ENCODE measurements around the gene PTGR2.
"Not testable (repeated sequence)": the region's sequence is repeated elsewhere in the genome, so short reads cannot be mapped to it uniquely, and the experiment has no call there.

The PTGR2 gene

GRCh38 chr14:73842201-73842600, 9.4 kb upstream of the PTGR2 start:
- Histone ChIP-seq H3K4me3 (ENCODE audit: low read length) (no peak overlapping the region), H3K36me3 (ENCODE audit: control insufficient read depth, insufficient read depth, low read length) (no peaks in the 10 kb centered on the region), H3K4me1 (ENCODE audit: control insufficient read depth, insufficient read depth, low read length) (no peaks in the 10 kb centered on the region), H3K27ac (ENCODE audit: low read depth, low read length) (no peak overlapping the region), H3K27me3 (ENCODE audit: control insufficient read depth, insufficient read depth, low read length) (no peaks in the 10 kb centered on the region), H3K9ac (ENCODE audit: low read length) (no peak overlapping the region)

DNA sequence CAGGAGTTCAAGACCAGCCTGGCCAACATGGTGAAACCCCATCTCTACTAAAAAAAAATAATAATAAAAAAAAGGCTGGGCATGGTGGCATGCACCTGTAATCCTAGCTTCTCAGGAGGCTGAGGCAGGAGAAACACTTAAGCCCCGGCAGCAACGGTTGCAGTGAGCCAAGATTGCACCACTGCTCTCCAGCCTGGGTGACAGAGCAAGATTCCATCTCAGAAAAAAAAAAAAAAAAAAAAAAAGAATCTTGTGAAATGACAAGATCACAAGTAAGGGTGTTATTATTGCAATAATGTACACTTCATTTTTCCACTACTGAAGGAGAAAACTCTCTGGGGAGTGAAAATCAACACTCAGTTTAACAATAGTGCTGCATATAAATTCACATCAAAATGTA, 8.8 kb upstream of the PTGR2 start:
- H3K4me3 ChIP-seq (ENCODE audit: low read length), result no peak overlapping the region

GRCh38 chr14:73843296-73843695, 8.3 kb upstream of the PTGR2 start:
- H3K4me1 ChIP-seq (ENCODE audit: control insufficient read depth, insufficient read depth, low read length), result no peaks in the 10 kb centered on the region
- no peak overlapping the region for H3K27ac ChIP-seq (ENCODE audit: low read depth, low read length)
- H3K27me3 ChIP-seq (ENCODE audit: control insufficient read depth, insufficient read depth, low read length), result no peaks in the 10 kb centered on the region
- H3K9ac ChIP-seq (ENCODE audit: low read length), result no peak overlapping the region
- H3K4me3 ChIP-seq (ENCODE audit: low read length), result no peak overlapping the region
- H3K36me3 ChIP-seq (ENCODE audit: control insufficient read depth, insufficient read depth, low read length), result no peaks in the 10 kb centered on the region

More for the DNA sequence above, 8.8 kb upstream of the PTGR2 start:
- no peak overlapping the region for H3K9ac ChIP-seq (ENCODE audit: low read length)
- H3K36me3 ChIP-seq (ENCODE audit: control insufficient read depth, insufficient read depth, low read length), result no peaks in the 10 kb centered on the region
- no peaks in the 10 kb centered on the region for H3K27me3 ChIP-seq (ENCODE audit: control insufficient read depth, insufficient read depth, low read length)
- no peaks in the 10 kb centered on the region for H3K4me1 ChIP-seq (ENCODE audit: control insufficient read depth, insufficient read depth, low read length)
- H3K27ac ChIP-seq (ENCODE audit: low read depth, low read length), result no peak overlapping the region

GRCh38 chr14:73846947-73847346, 4.7 kb upstream of the PTGR2 start:
- Histone ChIP-seq H3K36me3 (ENCODE audit: control insufficient read depth, insufficient read depth, low read length) (no peaks in the 10 kb centered on the region), H3K27ac (ENCODE audit: low read depth, low read length) (no peak overlapping the region), H3K9ac (ENCODE audit: low read length) (no peak overlapping the region), H3K4me3 (ENCODE audit: low read length) (no peak overlapping the region), H3K4me1 (ENCODE audit: control insufficient read depth, insufficient read depth, low read length) (no peaks in the 10 kb centered on the region), H3K27me3 (ENCODE audit: control insufficient read depth, insufficient read depth, low read length) (no peaks in the 10 kb centered on the region)

- Histone ChIP-seq H3K27ac (ENCODE audit: low read depth, low read length) (peak overlapping the region; percentile 90), H3K4me3 (ENCODE audit: low read length) (peak overlapping the region; percentile 82), H3K4me1 (ENCODE audit: control insufficient read depth, insufficient read depth, low read length) (peaks cover 5% of the 10 kb centered on the region), H3K27me3 (ENCODE audit: control insufficient read depth, insufficient read depth, low read length) (no peaks in the 10 kb centered on the region), H3K9ac (ENCODE audit: low read length) (peak overlapping the region; percentile 97), H3K36me3 (ENCODE audit: control insufficient read depth, insufficient read depth, low read length) (no peaks in the 10 kb centered on the region)
Observed at GRCh38 chr14:73851000-73851399, 631 bp upstream of the PTGR2 start.

GRCh38 chr14:73859145-73859544, 7.5 kb downstream of the PTGR2 start:
- Histone ChIP-seq H3K4me1 (ENCODE audit: control insufficient read depth, insufficient read depth, low read length) (no peaks in the 10 kb centered on the region), H3K36me3 (ENCODE audit: control insufficient read depth, insufficient read depth, low read length) (no peaks in the 10 kb centered on the region), H3K9ac (ENCODE audit: low read length) (no peak overlapping the region), H3K4me3 (ENCODE audit: low read length) (no peak overlapping the region), H3K27ac (ENCODE audit: low read depth, low read length) (no peak overlapping the region), H3K27me3 (ENCODE audit: control insufficient read depth, insufficient read depth, low read length) (no peaks in the 10 kb centered on the region)

DNA sequence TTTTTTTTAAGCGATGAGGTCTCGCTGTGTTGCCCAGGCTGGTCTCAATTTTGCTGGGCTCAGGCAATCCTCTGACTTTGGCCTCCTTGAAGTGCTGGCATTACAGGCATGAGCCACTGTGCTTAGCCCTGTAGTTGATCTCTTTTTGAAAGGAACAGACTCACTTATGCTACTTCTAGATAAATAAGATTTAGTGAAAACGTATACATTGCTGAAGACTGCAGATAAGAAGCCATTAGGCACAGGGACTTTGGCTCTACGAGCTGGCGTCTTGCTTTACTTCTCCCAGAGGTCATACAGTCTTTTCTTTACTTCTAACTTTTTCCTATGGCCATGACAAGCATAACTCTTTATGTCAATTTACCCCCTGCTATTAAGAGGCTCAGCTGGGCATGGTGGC, 9.4 kb downstream of the PTGR2 start:
- Histone ChIP-seq H3K4me3 (ENCODE audit: low read length) (no peak overlapping the region), H3K9ac (ENCODE audit: low read length) (no peak overlapping the region), H3K36me3 (ENCODE audit: control insufficient read depth, insufficient read depth, low read length) (no peaks in the 10 kb centered on the region), H3K27ac (ENCODE audit: low read depth, low read length) (no peak overlapping the region), H3K27me3 (ENCODE audit: control insufficient read depth, insufficient read depth, low read length) (no peaks in the 10 kb centered on the region), H3K4me1 (ENCODE audit: control insufficient read depth, insufficient read depth, low read length) (no peaks in the 10 kb centered on the region)

- Histone ChIP-seq H3K9ac (ENCODE audit: low read length) (no peak overlapping the region), H3K36me3 (ENCODE audit: control insufficient read depth, insufficient read depth, low read length) (no peaks in the 10 kb centered on the region), H3K27ac (ENCODE audit: low read depth, low read length) (no peak overlapping the region), H3K4me1 (ENCODE audit: control insufficient read depth, insufficient read depth, low read length) (no peaks in the 10 kb centered on the region), H3K4me3 (ENCODE audit: low read length) (no peak overlapping the region), H3K27me3 (ENCODE audit: control insufficient read depth, insufficient read depth, low read length) (no peaks in the 10 kb centered on the region)
Observed at GRCh38 chr14:73862480-73862879, 10.8 kb downstream of the PTGR2 start.

DNA sequence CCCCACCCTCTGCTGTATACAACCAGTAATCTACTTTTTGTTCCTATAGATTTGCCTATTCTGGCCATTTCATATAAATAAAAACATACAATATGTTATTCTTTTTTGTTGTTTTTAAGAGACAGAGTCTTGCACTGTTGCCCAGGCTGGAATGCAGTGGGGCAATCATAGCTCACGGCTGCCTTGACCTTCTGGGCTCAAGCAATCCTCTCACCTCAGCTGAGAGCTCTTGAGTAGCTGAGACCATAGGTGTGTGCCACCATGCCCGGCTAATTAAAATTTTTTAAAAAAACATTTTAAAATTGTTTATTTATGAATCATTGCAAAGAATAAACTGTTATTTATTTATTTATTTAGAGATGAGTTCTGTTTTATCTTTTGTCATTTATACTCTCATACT, 11.6 kb downstream of the PTGR2 start:
- no peak overlapping the region for H3K9ac ChIP-seq (ENCODE audit: low read length)
- H3K36me3 ChIP-seq (ENCODE audit: control insufficient read depth, insufficient read depth, low read length), result no peaks in the 10 kb centered on the region
- H3K4me3 ChIP-seq (ENCODE audit: low read length), result no peak overlapping the region
- no peaks in the 10 kb centered on the region for H3K4me1 ChIP-seq (ENCODE audit: control insufficient read depth, insufficient read depth, low read length)
- H3K27me3 ChIP-seq (ENCODE audit: control insufficient read depth, insufficient read depth, low read length), result no peaks in the 10 kb centered on the region
- H3K27ac ChIP-seq (ENCODE audit: low read depth, low read length), result no peak overlapping the region

GRCh38 chr14:73865534-73866113, 14.0 kb downstream of the PTGR2 start:
- H3K36me3 ChIP-seq (ENCODE audit: control insufficient read depth, insufficient read depth, low read length), result no peaks in the 10 kb centered on the region

DNA sequence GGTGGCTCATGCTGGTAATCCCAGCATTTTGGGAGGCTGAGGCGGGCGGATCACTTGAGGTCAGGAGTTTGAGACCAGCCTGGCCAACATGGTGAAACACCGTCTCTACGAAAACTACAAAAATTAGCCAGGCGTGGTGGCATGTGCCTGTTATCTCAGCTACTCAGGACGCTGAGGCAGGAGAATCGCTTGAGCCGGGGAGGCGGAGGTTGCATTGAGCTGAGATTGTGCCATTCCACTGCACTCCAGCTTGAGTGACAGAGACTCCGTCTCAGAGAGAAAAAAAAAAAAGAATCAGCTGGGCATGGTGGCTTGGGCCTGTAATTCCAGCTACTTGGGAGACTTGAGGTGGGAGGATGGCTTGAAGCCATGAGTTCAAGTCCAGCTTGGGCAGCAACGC, 18.1 kb downstream of the PTGR2 start:
- not testable (repeated sequence) for H3K36me3 ChIP-seq (ENCODE audit: control insufficient read depth, insufficient read depth, low read length)

More at GRCh38 chr14:73865534-73866113, 14.0 kb downstream of the PTGR2 start:
- H3K27me3 ChIP-seq (ENCODE audit: control insufficient read depth, insufficient read depth, low read length), result no peaks in the 10 kb centered on the region
- no peak overlapping the region for H3K27ac ChIP-seq (ENCODE audit: low read depth, low read length)
- no peak overlapping the region for H3K9ac ChIP-seq (ENCODE audit: low read length)
- H3K4me3 ChIP-seq (ENCODE audit: low read length), result no peak overlapping the region
- no peaks in the 10 kb centered on the region for H3K4me1 ChIP-seq (ENCODE audit: control insufficient read depth, insufficient read depth, low read length)

DNA sequence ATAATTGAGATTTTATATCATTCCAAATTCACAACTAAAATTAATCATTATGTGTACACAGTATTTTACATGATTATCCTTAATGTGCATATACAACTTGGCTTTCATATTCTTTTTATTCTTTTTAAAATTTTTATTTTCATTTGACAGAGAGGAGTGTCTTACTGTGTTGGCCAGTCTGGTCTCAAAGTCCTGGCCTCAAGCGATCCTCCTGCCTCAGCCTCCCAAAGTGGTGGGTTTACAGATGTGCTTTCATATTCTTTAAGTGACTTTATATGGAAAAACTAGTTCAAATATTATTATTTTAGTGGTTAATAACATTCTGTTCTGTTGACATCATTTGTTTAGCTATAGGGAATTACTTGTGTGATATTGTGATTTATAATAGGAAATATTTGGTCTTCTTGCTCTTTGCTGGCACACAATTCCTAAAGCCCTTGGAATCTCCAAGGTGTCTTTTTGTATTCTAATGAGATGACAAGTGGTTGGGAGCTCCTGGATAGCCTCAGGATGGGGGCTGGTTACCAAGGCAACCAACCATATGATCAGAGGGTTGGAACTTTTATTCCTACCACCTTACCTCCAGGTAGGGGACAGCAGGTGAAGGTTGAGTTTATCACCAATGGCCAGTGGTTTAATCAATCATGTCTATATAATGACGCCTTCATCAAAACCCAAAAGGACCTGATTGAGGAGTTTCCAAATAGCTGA, 19.0 kb downstream of the PTGR2 start:
- Histone ChIP-seq H3K36me3 (ENCODE audit: control insufficient read depth, insufficient read depth, low read length) (peaks cover 3% of the 10 kb centered on the region), H3K4me3 (ENCODE audit: low read length) (no peak overlapping the region), H3K27me3 (ENCODE audit: control insufficient read depth, insufficient read depth, low read length) (no peaks in the 10 kb centered on the region), H3K4me1 (ENCODE audit: control insufficient read depth, insufficient read depth, low read length) (no peaks in the 10 kb centered on the region), H3K27ac (ENCODE audit: low read depth, low read length) (no peak overlapping the region), H3K9ac (ENCODE audit: low read length) (no peak overlapping the region)

More for the DNA sequence above, 18.1 kb downstream of the PTGR2 start:
- H3K27me3 ChIP-seq (ENCODE audit: control insufficient read depth, insufficient read depth, low read length); H3K4me3 ChIP-seq (ENCODE audit: low read length); H3K27ac ChIP-seq (ENCODE audit: low read depth, low read length); H3K4me1 ChIP-seq (ENCODE audit: control insufficient read depth, insufficient read depth, low read length); H3K9ac ChIP-seq (ENCODE audit: low read length): not testable (repeated sequence)

- Histone ChIP-seq H3K27ac (ENCODE audit: low read depth, low read length) (no peak overlapping the region), H3K9ac (ENCODE audit: low read length) (no peak overlapping the region), H3K4me3 (ENCODE audit: low read length) (no peak overlapping the region), H3K27me3 (ENCODE audit: control insufficient read depth, insufficient read depth, low read length) (no peaks in the 10 kb centered on the region), H3K36me3 (ENCODE audit: control insufficient read depth, insufficient read depth, low read length) (peaks cover 3% of the 10 kb centered on the region), H3K4me1 (ENCODE audit: control insufficient read depth, insufficient read depth, low read length) (no peaks in the 10 kb centered on the region)
Observed at GRCh38 chr14:73873660-73874059, 22.0 kb downstream of the PTGR2 start.

Measured in rectal smooth muscle tissue (tissue), 1 donor.